Measurements from ENCODE around the gene BTRC.

BTRC gene

GRCh38 chr10:101400585-101400984 lies 46.6 kb downstream of the BTRC start:
- Histone ChIP-seq H3K4me3 (IDR thresholded peaks at IDR 0.05; ENCODE audit: insufficient read depth, low read depth, low read length) (no peak overlapping the region), H3K4me2 (no peak overlapping the region), H3K4me1 (ENCODE audit: low read depth, poor library complexity, severe bottlenecking) (no peaks in the 10 kb centered on the region), H3K9ac (no peak overlapping the region), H3K27ac (no peak overlapping the region), H2AFZ (ENCODE audit: low read depth) (no peak overlapping the region), H3K79me2 (ENCODE audit: insufficient read depth, low read depth) (no peaks in the 10 kb centered on the region), H3K27me3 (ENCODE audit: insufficient read depth, low read depth) (no peaks in the 10 kb centered on the region), H4K20me1 (ENCODE audit: insufficient read depth) (no peaks in the 10 kb centered on the region), H3K36me3 (ENCODE audit: insufficient read depth) (no peaks in the 10 kb centered on the region)
- TF ChIP-seq CTCF (conservative IDR thresholded peaks at IDR 0.05; ENCODE audit: low read depth, low read length): no peak

- no peak overlapping the region for H3K4me2 ChIP-seq
- TF ChIP-seq CTCF (conservative IDR thresholded peaks at IDR 0.05; ENCODE audit: low read depth, low read length): no peak
- no peaks in the 10 kb centered on the region for H3K79me2 ChIP-seq (ENCODE audit: insufficient read depth, low read depth)
- H2AFZ ChIP-seq (ENCODE audit: low read depth): no peak overlapping the region
- no peak overlapping the region for H3K27ac ChIP-seq
- H3K4me1 ChIP-seq (ENCODE audit: low read depth, poor library complexity, severe bottlenecking): no peaks in the 10 kb centered on the region
- H3K4me3 ChIP-seq (IDR thresholded peaks at IDR 0.05; ENCODE audit: insufficient read depth, low read depth, low read length): no peak overlapping the region
- H4K20me1 ChIP-seq (ENCODE audit: insufficient read depth): no peaks in the 10 kb centered on the region
- no peak overlapping the region for H3K9ac ChIP-seq
- H3K27me3 ChIP-seq (ENCODE audit: insufficient read depth, low read depth): no peaks in the 10 kb centered on the region
- H3K36me3 ChIP-seq (ENCODE audit: insufficient read depth): no peaks in the 10 kb centered on the region
Measured at GRCh38 chr10:101402711-101403110, 48.7 kb downstream of the BTRC start.

- no peak overlapping the region for H3K27ac ChIP-seq
- no peaks in the 10 kb centered on the region for H3K27me3 ChIP-seq (ENCODE audit: insufficient read depth, low read depth)
- no peak overlapping the region for H3K4me2 ChIP-seq
- H2AFZ ChIP-seq (ENCODE audit: low read depth): no peak overlapping the region
- no peak overlapping the region for H3K4me3 ChIP-seq (IDR thresholded peaks at IDR 0.05; ENCODE audit: insufficient read depth, low read depth, low read length)
- H4K20me1 ChIP-seq (ENCODE audit: insufficient read depth): no peaks in the 10 kb centered on the region
- no peaks in the 10 kb centered on the region for H3K4me1 ChIP-seq (ENCODE audit: low read depth, poor library complexity, severe bottlenecking)
- no peak for TF ChIP-seq CTCF (conservative IDR thresholded peaks at IDR 0.05; ENCODE audit: low read depth, low read length)
- no peak overlapping the region for H3K9ac ChIP-seq
- no peaks in the 10 kb centered on the region for H3K79me2 ChIP-seq (ENCODE audit: insufficient read depth, low read depth)
- no peaks in the 10 kb centered on the region for H3K36me3 ChIP-seq (ENCODE audit: insufficient read depth)
Measured at GRCh38 chr10:101403161-101403560, 49.2 kb downstream of the BTRC start.

- Histone ChIP-seq H3K4me1 (ENCODE audit: low read depth, poor library complexity, severe bottlenecking) (no peaks in the 10 kb centered on the region), H3K4me2 (no peak overlapping the region), H3K36me3 (ENCODE audit: insufficient read depth) (no peaks in the 10 kb centered on the region), H3K9ac (no peak overlapping the region), H3K27ac (no peak overlapping the region), H3K79me2 (ENCODE audit: insufficient read depth, low read depth) (no peaks in the 10 kb centered on the region), H4K20me1 (ENCODE audit: insufficient read depth) (no peaks in the 10 kb centered on the region), H3K27me3 (ENCODE audit: insufficient read depth, low read depth) (no peaks in the 10 kb centered on the region), H3K4me3 (IDR thresholded peaks at IDR 0.05; ENCODE audit: insufficient read depth, low read depth, low read length) (no peak overlapping the region), H2AFZ (ENCODE audit: low read depth) (no peak overlapping the region)
- no peak for TF ChIP-seq CTCF (conservative IDR thresholded peaks at IDR 0.05; ENCODE audit: low read depth, low read length)
Measured at GRCh38 chr10:101405001-101405400, 51.0 kb downstream of the BTRC start.

Measured in KMS-11 (cell line).